ENCODE measurements around the gene SMCO3. TPM values are rescaled to one million over a fixed set of nuclear protein-coding genes. Genes with fewer than 3 reads are reported as not detected.

Gene SMCO3
- total RNA-seq, 1 experiment from 2014 or later, result not detected

DNA sequence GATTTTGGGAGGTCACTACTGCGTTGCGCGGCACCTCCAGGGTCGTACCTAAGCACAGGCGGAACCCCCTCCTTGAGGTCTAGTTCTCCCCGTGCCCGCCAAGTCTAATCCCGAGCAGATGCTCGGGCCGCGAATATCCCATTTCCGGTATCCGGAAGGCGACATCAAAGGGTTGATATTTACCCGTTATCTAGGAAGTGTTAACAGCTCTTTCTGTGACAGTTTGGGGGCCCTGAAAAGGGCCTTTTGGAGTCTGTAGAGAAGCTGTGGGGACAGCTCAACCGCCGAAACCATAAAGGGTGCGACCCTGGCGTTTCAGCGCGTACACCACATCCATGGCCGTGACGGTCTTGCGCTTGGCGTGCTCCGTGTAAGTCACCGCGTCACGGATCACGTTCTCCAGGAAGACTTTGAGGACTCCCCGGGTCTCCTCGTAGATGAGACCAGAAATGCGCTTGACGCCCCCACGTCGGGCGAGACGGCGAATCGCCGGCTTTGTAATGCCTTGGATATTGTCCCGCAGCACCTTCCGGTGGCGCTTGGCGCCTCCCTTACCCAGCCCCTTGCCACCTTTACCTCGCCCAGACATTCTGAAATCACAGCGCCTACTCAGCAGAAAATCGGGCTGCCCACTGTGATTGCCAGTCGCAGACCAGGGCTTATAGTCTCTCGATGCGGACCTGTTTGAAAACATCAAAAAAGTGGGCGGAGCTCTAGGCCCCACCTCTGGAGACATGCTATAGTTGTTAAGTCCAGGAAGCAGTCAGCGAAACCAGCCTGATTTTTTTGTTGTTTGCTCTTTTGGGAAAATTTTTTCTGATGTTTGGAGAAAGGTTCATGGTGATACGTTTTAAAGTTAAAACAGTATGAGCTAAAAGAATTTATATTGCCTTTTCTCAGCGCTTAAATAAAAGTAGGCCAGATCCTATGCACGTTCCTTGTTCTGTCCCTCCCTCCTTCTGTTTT lies 43.2 kb downstream of the SMCO3 start (continued):
- TF ChIP-seq ZNF274 (IDR thresholded peaks at IDR 0.05; ENCODE audit: low read depth, low read length), result no peak
- peak; percentile 36; the same call in 1 of the 2 replicates for TF ChIP-seq CEBPB (IDR thresholded peaks at IDR 0.05; ENCODE audit: low read depth)
- TF ChIP-seq, protein P1, sequence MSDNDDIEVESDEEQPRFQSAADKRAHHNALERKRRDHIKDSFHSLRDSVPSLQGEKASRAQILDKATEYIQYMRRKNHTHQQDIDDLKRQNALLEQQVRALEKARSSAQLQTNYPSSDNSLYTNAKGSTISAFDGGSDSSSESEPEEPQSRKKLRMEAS (IDR thresholded peaks at IDR 0.05), result peak; percentile 46; the same call in 1 of the 2 replicates
- no peak for TF ChIP-seq ZFX (IDR thresholded peaks at IDR 0.05)
- TF ChIP-seq, protein P2, sequence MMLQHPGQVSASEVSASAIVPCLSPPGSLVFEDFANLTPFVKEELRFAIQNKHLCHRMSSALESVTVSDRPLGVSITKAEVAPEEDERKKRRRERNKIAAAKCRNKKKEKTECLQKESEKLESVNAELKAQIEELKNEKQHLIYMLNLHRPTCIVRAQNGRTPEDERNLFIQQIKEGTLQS (IDR thresholded peaks at IDR 0.05), result no peak; the same call in 1 of the 2 replicates

DNA sequence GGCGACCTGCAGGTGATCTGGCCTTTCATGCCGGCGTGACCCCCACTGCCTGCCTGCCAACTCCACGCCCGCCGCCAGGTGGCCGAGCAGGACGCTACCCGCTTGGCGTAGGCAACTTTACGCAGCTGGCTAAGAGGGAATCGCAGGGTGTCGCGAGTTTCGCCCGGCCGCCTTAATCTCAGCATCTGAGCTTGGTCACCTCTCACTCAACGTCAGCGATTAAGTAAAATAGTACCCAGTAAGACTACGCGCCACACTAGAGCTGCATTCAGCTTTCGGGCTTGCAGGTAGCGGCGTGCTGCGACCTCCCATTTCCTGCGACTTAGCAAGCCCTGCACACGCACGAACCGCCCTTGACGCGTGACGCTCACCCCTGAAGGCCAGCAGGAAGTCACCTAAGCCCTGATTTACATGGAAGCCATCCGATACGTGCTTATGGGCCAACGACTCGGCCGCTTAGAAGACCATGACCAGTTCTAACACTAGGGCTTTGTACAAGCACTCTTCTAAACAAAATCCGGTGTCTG lies 44.0 kb downstream of the SMCO3 start:
- intact Hi-C loops (cut with micrococcal nuclease), result loop anchor here (5.0 kb wide), 1 partner anchor 138 kb away; no protein-coding TSS in a partner anchor
- Histone ChIP-seq H4K20me1 (ENCODE audit: insufficient read depth) (no peaks in the 10 kb centered on the region), H3K9me2 (ENCODE audit: insufficient read depth) (no peaks in the 10 kb centered on the region), H2AFZ (ENCODE audit: low read depth, low read length, poor library complexity, severe bottlenecking) (no peak overlapping the region), H3K79me2 (ENCODE audit: insufficient read depth, low read length) (no peaks in the 10 kb centered on the region), H3K4me1 (ENCODE audit: control insufficient read depth in 1 of 2, insufficient read depth in 2 of 2, low read length in 2 of 2) (peaks cover 0 to 19% of the 10 kb centered on the region in 2 experiments; a peak in 3 of 4 replicates), H3K9ac (ENCODE audit: low read length) (peak overlapping the region; percentile 78), H3K27me3 (ENCODE audit: insufficient read depth, low read length) (no peaks in the 10 kb centered on the region), H3K4me3 (replicated peaks in 1 of 2; ENCODE audit: low read depth in 1 of 2, low read length in 2 of 2) (peak overlapping the region; percentile 71 to 72), H3K27ac (ENCODE audit: low read depth, low read length) (peak overlapping the region; percentile 82), H3K36me3 (ENCODE audit: control insufficient read depth in 1 of 2, insufficient read depth in 2 of 2, low read length in 2 of 2) (no peaks in the 10 kb centered on the region), H3K4me2 (ENCODE audit: low read length) (peak overlapping the region; percentile 80), H3K9me3 (ENCODE audit: control insufficient read depth in 1 of 2, insufficient read depth in 1 of 2, low read depth in 1 of 2, low read length in 2 of 2) (no peaks in the 10 kb centered on the region)
- ChIA-PET POLR2A (interaction anchor here (1.4 to 1.7 kb wide), 2 partner anchors 33 to 41 kb away, joined by 5 to 11 read pairs; partner anchors contain the start of genes C12orf60 and WBP11), RAD21 (ENCODE audit: low non-redundant PET in 1 of 2, low total read pairs in 2 of 2, uncharacterized antibody in 2 of 2, unreplicated experiment in 2 of 2) (no interaction called here), CTCF (no interaction called here)
- no TSS peak for BruUV-seq (replicated peaks)
- DNase-seq (ENCODE audit: low read depth, low spot score), result peak; percentile 56
- ATAC-seq, result peak; percentile 59
- TF ChIP-seq CBX3 (IDR thresholded peaks at IDR 0.05; ENCODE audit: low read depth) (peak; percentile 90), YY1 (IDR thresholded peaks at IDR 0.05; ENCODE audit: extremely low read depth, insufficient replicate concordance, low read depth, low read length) (peak; percentile 10), POLR2A (IDR thresholded peaks at IDR 0.05; ENCODE audit: borderline replicate concordance, extremely low read depth, insufficient read depth, insufficient read length) (peak; percentile 19), POLR2AphosphoS5 (IDR thresholded peaks at IDR 0.05; ENCODE audit: low read depth, low read length) (no peak; the same call in 1 of the 2 replicates), EZH2 (IDR thresholded peaks at IDR 0.05) (no peak), ZFX (IDR thresholded peaks at IDR 0.05) (no peak; the same call in 1 of the 2 replicates), ZNF274 (IDR thresholded peaks at IDR 0.05; ENCODE audit: low read depth, low read length) (no peak), FOSL1 (IDR thresholded peaks at IDR 0.05; ENCODE audit: low read depth) (no peak), RAD21 (IDR thresholded peaks at IDR 0.05; ENCODE audit: low read depth) (0 out of 2 replicates have a peak, but pooled peaks have one; percentile 34), CEBPB (IDR thresholded peaks at IDR 0.05; ENCODE audit: low read depth) (no peak)
- TF ChIP-seq, protein P3, sequence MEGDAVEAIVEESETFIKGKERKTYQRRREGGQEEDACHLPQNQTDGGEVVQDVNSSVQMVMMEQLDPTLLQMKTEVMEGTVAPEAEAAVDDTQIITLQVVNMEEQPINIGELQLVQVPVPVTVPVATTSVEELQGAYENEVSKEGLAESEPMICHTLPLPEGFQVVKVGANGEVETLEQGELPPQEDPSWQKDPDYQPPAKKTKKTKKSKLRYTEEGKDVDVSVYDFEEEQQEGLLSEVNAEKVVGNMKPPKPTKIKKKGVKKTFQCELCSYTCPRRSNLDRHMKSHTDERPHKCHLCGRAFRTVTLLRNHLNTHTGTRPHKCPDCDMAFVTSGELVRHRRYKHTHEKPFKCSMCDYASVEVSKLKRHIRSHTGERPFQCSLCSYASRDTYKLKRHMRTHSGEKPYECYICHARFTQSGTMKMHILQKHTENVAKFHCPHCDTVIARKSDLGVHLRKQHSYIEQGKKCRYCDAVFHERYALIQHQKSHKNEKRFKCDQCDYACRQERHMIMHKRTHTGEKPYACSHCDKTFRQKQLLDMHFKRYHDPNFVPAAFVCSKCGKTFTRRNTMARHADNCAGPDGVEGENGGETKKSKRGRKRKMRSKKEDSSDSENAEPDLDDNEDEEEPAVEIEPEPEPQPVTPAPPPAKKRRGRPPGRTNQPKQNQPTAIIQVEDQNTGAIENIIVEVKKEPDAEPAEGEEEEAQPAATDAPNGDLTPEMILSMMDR (IDR thresholded peaks at IDR 0.05 in 2 of 3, conservative IDR thresholded peaks at IDR 0.05 in 1 of 3; ENCODE audit: borderline replicate concordance in 1 of 3, insufficient read depth in 1 of 3, low read depth in 2 of 3, low read length in 2 of 3), result peak; percentile 14 to 59 (median 51); a peak in 4 of 6 replicates
- TF ChIP-seq, protein P4, sequence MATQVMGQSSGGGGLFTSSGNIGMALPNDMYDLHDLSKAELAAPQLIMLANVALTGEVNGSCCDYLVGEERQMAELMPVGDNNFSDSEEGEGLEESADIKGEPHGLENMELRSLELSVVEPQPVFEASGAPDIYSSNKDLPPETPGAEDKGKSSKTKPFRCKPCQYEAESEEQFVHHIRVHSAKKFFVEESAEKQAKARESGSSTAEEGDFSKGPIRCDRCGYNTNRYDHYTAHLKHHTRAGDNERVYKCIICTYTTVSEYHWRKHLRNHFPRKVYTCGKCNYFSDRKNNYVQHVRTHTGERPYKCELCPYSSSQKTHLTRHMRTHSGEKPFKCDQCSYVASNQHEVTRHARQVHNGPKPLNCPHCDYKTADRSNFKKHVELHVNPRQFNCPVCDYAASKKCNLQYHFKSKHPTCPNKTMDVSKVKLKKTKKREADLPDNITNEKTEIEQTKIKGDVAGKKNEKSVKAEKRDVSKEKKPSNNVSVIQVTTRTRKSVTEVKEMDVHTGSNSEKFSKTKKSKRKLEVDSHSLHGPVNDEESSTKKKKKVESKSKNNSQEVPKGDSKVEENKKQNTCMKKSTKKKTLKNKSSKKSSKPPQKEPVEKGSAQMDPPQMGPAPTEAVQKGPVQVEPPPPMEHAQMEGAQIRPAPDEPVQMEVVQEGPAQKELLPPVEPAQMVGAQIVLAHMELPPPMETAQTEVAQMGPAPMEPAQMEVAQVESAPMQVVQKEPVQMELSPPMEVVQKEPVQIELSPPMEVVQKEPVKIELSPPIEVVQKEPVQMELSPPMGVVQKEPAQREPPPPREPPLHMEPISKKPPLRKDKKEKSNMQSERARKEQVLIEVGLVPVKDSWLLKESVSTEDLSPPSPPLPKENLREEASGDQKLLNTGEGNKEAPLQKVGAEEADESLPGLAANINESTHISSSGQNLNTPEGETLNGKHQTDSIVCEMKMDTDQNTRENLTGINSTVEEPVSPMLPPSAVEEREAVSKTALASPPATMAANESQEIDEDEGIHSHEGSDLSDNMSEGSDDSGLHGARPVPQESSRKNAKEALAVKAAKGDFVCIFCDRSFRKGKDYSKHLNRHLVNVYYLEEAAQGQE (IDR thresholded peaks at IDR 0.05; ENCODE audit: low read depth), result no peak
